ENCODE data around the gene TNIK.

DNA sequence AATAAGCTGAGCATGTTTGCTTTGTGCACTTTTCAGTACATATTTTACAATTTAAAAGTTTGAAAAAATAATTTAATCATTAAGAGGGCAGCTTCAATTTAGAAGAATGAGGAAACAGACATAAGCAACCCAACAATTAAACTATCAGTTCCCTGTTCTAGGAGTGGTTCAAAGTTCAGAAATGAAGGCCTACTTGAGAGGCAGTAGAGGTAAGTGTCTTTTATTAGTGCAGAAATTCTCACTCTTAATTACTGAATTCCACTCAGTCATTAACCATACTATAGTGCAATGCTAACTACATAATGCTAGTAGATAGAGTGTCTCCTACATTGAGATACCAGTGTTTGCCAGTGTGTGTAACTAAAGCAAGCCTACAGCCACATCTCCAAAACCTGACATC lies 73.1 kb downstream of the TNIK start:
- TF ChIP-seq, protein P1, sequence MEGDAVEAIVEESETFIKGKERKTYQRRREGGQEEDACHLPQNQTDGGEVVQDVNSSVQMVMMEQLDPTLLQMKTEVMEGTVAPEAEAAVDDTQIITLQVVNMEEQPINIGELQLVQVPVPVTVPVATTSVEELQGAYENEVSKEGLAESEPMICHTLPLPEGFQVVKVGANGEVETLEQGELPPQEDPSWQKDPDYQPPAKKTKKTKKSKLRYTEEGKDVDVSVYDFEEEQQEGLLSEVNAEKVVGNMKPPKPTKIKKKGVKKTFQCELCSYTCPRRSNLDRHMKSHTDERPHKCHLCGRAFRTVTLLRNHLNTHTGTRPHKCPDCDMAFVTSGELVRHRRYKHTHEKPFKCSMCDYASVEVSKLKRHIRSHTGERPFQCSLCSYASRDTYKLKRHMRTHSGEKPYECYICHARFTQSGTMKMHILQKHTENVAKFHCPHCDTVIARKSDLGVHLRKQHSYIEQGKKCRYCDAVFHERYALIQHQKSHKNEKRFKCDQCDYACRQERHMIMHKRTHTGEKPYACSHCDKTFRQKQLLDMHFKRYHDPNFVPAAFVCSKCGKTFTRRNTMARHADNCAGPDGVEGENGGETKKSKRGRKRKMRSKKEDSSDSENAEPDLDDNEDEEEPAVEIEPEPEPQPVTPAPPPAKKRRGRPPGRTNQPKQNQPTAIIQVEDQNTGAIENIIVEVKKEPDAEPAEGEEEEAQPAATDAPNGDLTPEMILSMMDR (IDR thresholded peaks at IDR 0.05) = no peak
- TF ChIP-seq ZFX (IDR thresholded peaks at IDR 0.05; ENCODE audit: borderline replicate concordance) = no peak
